RKO (cell line): ENCODE measurements around the gene RNASE7.

ENCODE experiments used
- DNase-seq: peaks from one replicate; pipeline ENCODE4 v3.0.0-alpha.2; 2016; ENCODE audit warnings: low spot score

RNASE7 gene

GRCh38 chr14:21069388-21070082 lies 27.4 kb downstream of the RNASE7 start:
- DNase-seq, result peak; percentile 9

DNA sequence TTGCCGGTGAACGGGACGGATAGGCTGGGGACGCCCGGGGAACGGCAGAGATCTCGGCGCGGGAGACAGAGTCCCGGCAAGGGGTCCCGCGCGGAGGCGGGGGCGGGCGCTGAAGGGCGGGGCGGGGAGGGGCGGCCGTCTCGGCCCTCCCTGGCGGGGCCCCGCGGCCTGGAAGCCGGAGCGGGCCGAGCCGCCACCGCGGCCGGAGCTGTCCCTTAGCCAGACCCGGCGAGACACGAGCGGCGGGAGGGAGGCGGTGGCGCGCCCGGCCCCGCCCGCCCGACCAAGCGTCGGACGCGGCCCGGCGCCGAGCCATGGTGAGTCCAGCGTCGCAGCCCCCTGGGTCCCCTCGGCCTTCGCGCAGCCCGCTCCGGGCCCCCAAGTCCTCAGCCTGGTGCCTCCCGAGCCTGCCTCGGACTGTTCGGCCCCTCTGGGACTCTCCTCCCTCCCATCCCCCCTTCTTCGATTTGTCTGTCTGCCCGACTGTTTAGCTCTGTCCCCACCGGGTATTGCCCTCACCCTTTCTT lies 28.0 kb downstream of the RNASE7 start, which contains the start of gene ARHGEF40:
TSS of gene ARHGEF40 (plus strand) at position 222 of the 527 bp plus-strand sequence. CDS start at position 315, 93 bp downstream.
- peak; percentile 47 for DNase-seq

DNA sequence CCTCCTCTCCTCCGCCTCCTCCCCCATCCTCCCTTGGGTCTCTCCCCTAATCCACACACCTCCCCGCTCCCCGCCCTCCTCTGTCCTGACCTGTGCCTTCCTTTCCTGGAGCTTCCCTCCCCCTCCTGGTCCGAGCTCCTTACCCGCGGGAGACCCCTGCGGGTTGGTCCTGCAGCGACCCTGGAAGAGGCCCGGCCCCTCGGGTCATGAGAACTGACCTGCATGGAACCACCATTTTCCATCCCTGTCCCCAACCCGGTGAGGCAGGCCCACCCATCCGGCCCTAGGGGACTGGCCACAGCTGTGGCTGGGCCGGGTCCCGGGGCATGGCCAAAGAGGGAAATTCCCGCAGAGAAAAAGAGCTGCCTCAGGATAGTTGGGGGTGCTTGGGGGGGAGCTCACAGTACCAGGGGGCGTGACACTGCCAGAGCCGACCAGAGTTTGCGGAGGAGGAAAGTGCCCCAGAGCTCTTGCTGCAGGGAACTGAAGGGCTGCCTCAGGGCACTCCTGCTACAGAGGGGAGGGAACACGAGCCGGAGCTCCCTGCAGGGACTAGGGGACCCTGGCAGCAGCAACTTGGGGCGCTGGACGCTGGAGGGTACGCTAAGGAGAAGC lies 28.6 kb downstream of the RNASE7 start:
- DNase-seq, result peak; percentile 61

DNA sequence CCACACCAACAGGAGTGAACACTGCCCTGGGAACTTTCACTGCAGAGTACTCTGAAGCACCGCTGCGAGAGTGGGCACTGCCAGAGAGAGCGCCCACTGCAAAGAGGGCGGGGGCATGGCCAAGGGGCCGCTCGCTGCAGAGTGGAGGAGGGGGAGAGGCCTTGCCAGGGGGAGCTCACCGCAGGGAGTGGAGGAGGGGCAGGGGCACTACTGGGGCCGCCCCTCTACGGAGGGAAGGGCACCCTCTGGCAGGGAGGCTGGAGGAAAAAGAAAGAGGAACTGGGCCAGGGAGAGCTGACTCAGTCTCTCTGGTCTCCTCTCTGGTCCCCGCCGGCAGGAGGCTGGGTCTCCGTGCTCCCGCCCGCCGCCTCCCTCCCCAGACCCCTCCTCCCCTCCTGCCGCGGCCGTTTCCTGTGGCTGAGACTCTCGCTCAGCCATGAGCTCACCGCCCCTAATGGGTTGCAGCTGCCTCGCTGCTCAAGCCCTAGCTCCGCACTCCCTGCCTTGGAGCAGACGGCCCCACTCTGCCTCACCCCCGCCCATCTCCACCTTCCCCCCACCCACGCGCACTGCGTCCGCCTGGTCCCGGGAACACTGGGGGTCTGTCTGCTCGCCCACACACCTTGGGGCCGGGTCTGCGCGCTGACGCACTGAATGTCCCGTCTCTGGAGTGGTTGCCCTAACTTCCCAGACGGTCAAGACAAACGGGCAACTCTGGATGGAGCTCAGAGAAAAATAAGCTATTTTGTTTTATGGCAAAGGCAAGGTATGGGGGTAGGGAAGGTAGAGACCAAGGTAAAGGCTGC lies 29.3 kb downstream of the RNASE7 start:
- DNase-seq, result peak; percentile 87

GRCh38 chr14:21072031-21072473 lies 29.9 kb downstream of the RNASE7 start:
- peak; percentile 61 for DNase-seq

- no peak for DNase-seq
These were observed 30.7 kb downstream of the RNASE7 start for GRCh38 chr14:21072781-21073339.

DNA sequence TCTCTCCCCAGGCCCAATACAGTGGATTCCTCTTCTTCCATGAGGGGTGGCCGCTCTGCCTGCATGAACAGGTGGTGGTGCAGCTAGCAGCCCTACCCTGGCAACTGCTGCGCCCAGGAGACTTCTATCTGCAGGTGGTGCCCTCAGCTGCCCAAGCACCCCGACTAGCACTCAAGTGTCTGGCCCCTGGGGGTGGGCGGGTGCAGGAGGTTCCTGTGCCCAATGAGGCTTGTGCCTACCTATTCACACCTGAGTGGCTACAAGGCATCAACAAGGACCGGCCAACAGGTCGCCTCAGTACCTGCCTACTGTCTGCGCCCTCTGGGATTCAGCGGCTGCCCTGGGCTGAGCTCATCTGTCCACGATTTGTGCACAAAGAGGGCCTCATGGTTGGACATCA lies 31.8 kb downstream of the RNASE7 start:
- no peak for DNase-seq

- DNase-seq, result no peak
These were observed 32.5 kb downstream of the RNASE7 start for GRCh38 chr14:21074398-21075272.

- no peak for DNase-seq
These were observed 33.7 kb downstream of the RNASE7 start for GRCh38 chr14:21075719-21076437.

DNA sequence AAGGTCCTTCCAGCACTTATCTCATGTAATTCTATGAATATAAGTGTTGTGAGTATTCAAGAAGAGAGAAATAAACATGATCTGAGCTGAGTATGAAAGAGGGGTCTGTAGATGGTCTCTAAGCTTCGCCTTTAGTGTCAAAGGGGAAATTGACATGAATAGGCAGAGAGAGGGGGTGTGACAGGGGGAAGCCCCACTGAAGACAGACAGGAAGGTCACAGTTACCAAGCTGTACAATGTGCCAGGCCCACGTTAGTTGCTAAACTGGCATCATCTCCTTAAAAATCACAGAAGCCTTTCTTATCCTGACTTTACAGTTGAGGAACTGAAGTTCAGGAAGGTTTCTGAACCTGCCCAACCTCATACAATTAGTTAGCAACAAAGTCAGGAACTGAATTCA lies 35.5 kb downstream of the RNASE7 start:
- no peak for DNase-seq

GRCh38 chr14:21078287-21078686 lies 36.1 kb downstream of the RNASE7 start:
- no peak for DNase-seq

DNA sequence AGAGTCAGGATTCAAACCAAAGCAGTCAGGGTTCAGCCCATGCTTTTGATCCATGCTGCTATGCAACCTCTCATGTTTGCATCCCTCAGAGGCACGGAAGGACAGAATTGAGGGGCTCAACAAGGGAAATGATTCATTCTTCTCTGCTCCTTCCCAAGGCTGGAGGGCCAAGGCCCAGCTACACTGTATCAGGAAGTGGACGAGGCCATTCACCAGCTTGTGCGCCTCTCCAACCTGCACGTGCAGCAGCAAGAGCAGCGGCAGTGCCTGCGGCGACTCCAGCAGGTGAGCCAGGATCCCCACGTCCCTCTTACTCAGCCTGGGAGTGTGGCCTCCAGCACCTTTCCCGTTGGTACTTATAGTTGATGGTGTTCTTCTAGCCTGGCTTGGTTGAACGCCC lies 36.6 kb downstream of the RNASE7 start:
- DNase-seq, result no peak

DNA sequence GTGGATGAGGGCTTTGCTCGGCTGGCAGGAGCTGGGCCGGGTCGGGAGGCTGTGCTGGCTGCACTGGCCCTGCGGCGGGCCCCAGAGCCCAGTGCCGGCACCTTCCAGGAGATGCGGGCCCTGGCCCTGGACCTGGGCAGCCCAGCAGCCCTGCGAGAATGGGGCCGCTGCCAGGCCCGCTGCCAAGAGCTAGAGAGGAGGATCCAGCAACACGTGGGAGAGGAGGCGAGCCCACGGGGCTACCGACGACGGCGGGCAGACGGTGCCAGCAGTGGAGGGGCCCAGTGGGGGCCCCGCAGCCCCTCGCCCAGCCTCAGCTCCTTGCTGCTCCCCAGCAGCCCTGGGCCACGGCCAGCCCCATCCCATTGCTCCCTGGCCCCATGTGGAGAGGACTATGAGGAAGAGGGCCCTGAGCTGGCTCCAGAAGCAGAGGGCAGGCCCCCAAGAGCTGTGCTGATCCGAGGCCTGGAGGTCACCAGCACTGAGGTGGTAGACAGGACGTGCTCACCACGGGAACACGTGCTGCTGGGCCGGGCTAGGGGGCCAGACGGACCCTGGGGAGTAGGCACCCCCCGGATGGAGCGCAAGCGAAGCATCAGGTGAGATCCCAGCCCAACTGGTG lies 39.5 kb downstream of the RNASE7 start:
- no peak for DNase-seq

- DNase-seq, result no peak
These were observed 41.6 kb downstream of the RNASE7 start for GRCh38 chr14:21083565-21084325.

DNA sequence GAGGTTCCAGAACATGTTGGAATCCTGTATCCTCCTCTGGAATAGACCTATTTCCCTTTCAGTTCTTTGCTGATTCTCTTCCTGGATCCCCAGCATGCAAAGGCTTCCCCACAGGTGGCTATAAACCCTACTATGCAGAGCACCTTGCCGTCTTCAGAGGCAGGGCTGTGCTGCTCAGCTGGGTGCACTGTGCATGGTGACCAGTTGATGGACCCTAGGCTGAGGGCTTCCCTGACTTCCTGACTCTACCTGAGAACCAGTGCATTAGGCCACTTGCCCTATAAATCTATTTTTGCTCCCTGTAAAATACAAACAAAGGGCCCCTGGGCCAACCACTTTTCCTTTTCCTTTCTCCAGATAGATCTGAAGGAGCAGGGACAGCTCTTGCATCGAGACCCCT lies 42.2 kb downstream of the RNASE7 start:
- DNase-seq, result no peak

DNA sequence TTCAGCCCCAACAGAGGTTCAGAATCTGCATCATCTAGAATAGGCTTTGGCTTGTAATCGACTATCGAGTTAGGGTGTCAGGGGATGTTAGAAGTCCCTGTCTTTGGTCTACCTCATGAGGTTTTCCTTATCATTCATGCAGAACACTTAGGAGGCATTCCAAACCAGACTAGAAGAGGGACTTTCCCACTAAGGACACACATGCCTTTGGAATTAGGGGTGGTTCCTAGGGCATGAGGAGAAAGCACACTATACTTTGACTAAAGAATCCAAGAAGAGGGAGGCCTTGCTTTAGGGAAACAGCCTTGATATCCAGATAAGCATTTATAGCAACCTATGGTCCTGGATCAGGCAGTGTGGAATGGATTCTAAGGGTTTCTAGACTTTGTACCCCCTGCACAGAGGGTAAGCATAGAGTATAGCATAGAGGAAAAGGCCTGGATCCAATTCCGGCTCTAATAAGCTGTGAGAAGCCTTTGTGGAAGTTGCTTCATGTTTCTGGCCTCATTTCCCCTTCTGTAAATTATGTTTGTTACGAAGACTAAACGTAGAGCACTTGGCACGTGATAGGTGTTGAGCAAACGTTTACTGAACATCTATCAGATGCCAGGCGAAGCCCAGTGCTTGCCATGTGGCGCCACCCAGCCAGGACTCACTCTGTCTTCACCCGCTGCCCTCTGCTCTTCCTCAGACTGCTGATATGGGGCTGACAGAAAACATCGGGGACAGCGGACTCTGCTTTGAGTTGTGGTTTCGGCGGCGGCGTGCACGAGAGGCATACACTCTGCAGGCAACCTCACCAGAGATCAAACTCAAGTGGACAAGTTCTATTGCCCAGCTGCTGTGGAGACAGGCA lies 43.1 kb downstream of the RNASE7 start:
- no peak for DNase-seq

DNA sequence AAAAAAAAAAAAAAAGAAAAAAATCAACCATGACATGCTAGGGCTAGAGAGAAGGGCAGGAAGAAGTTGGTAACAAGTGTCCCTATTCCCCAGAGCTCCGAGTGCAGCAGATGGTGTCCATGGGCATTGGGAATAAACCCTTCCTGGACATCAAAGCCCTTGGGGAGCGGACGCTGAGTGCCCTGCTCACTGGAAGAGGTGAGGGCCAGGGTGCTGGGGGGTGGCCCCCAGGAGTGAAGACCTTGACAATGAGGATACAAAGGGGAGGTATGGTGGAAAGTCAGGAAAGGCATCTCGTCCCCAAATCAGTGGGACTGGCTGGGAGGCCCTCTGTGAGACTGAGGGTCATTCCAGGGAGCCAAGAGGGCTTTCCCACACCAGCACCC lies 44.7 kb downstream of the RNASE7 start:
- no peak for DNase-seq

- DNase-seq, result peak; percentile 63
These were observed 45.3 kb downstream of the RNASE7 start for GRCh38 chr14:21087294-21088091.
